NCI-H2227 (cell line): Measurements from ENCODE around the gene SDHAF2.
A peak's percentile ranks its signal among the peaks of the same experiment; 100 is the strongest.
"Not testable (repeated sequence)": the region's sequence is repeated elsewhere in the genome, so short reads cannot be mapped to it uniquely, and the experiment has no call there.

Source experiments
- DNase-seq: peaks from one replicate; lab custom pipeline; 2025; ENCODE audit not compliant: unreplicated experiment; lab: John Stamatoyannopoulos, UW

Gene SDHAF2

GRCh38 chr11:61429691-61430582 is at the start of gene SDHAF2, which contains the start of gene CPSF7:
Gene SDHAF2, plus strand, starts transcription at chr11:61430124. Its CDS starts 23 bp downstream, at chr11:61430147.
Gene CPSF7, minus strand, starts transcription at chr11:61429975. Its CDS starts 740 bp downstream, at chr11:61429235.
- peak; percentile 99 for DNase-seq

- no peak for DNase-seq
These were observed 49.0 kb upstream of the SDHAF2 start for GRCh38 chr11:61380884-61381283.

GRCh38 chr11:61383859-61384258 is 46.1 kb upstream of the SDHAF2 start:
- DNase-seq, result not testable (repeated sequence)

- DNase-seq, result no peak
These were observed 45.4 kb upstream of the SDHAF2 start for GRCh38 chr11:61384271-61385242.

- no peak for DNase-seq
These were observed 39.8 kb upstream of the SDHAF2 start for GRCh38 chr11:61390161-61390560.

GRCh38 chr11:61392981-61393595 is 36.8 kb upstream of the SDHAF2 start:
- DNase-seq, result peak; percentile 39

GRCh38 chr11:61401173-61401572 is 28.8 kb upstream of the SDHAF2 start:
- DNase-seq, result no peak

GRCh38 chr11:61401573-61401972 is 28.4 kb upstream of the SDHAF2 start:
- no peak for DNase-seq

GRCh38 chr11:61403658-61404057 is 26.3 kb upstream of the SDHAF2 start:
- DNase-seq, result no peak

- DNase-seq, result no peak
These were observed 25.8 kb upstream of the SDHAF2 start for GRCh38 chr11:61404103-61404502.

- DNase-seq, result no peak
These were observed 25.3 kb upstream of the SDHAF2 start for GRCh38 chr11:61404641-61405040.

GRCh38 chr11:61406067-61406466 is 23.9 kb upstream of the SDHAF2 start:
- DNase-seq, result no peak

- DNase-seq, result no peak
These were observed 22.8 kb upstream of the SDHAF2 start for GRCh38 chr11:61406991-61407728.

GRCh38 chr11:61411589-61411988 is 18.3 kb upstream of the SDHAF2 start:
- no peak for DNase-seq

- no peak for DNase-seq
These were observed 16.4 kb upstream of the SDHAF2 start for GRCh38 chr11:61413496-61413895.

GRCh38 chr11:61414547-61414946 is 15.4 kb upstream of the SDHAF2 start:
- no peak for DNase-seq

GRCh38 chr11:61415381-61415780 is 14.5 kb upstream of the SDHAF2 start:
- DNase-seq, result no peak

GRCh38 chr11:61416941-61417340 is 13.0 kb upstream of the SDHAF2 start:
- DNase-seq, result no peak

GRCh38 chr11:61417670-61418069 is 12.3 kb upstream of the SDHAF2 start:
- no peak for DNase-seq

GRCh38 chr11:61418136-61418535 is 11.8 kb upstream of the SDHAF2 start:
- no peak for DNase-seq
